GM12878 (cell line): ENCODE results near the gene ALDH1A3. TPM values are rescaled to one million over a fixed set of nuclear protein-coding genes. Genes with fewer than 3 reads are reported as not detected.

Experiments
- ATAC-seq: fragments of 200-7000 bp; cut with Tn5 transposase; 3 replicates; pipeline ENCODE4 v1.9.1; 2020; ENCODE audit warnings: mild to moderate bottlenecking, moderate library complexity
- BruUV-seq: library from RNA; stranded (reverse); fragments of 400-500 nt; replicated peaks from 2 replicates; lab custom pipeline; 2021; lab: Mats Ljungman, UMichigan
- CTCF ChIA-PET: fragments of 300-600 bp; sonication (Branson Sonifier 250); formaldehyde crosslinking; extraction: SDS; loops from one replicate; lab custom pipeline; 2021; ENCODE audit warnings: inconsistent platforms; lab: Yijun Ruan, JAX
- POLR2A ChIA-PET: fragments of 350-600 bp; formaldehyde crosslinking; extraction: SDS; loops from one replicate; lab custom pipeline; 2021; ENCODE audit warnings: inconsistent platforms; lab: Charles Lee
- RAD21 ChIA-PET: fragments of 300-600 bp; sonication (Branson Sonifier 250); formaldehyde crosslinking; loops from one replicate; lab custom pipeline; 2023; ENCODE audit warnings: antibody characterized with exemption; ENCODE audit not compliant: unreplicated experiment; lab: Charles Lee
- SMC1A ChIA-PET: fragments of 300-600 bp; sonication (Branson Sonifier 250); formaldehyde crosslinking; loops from one replicate; lab custom pipeline; 2023; ENCODE audit not compliant: unreplicated experiment, uncharacterized antibody; lab: Charles Lee
- DNase-seq: peaks from one replicate; pipeline ENCODE4 v3.0.0-alpha.2; 2011; ENCODE audit warnings: low read depth, low spot score
- FAIRE-seq: peaks from 3 replicates; lab custom pipeline; 2011; peaks lifted over from hg19 to GRCh38; lab: Jason Lieb, UNC
- H2AFZ ChIP-seq: 2 replicates; pipeline ENCODE4 v1.6.0; 2011; ENCODE audit warnings: low read depth, low read length, control low read depth; ENCODE audit not compliant: control insufficient read depth
- H3K27ac ChIP-seq: 2 replicates; pipeline ENCODE4 v1.5.1; 2011; ENCODE audit warnings: control low read depth; ENCODE audit not compliant: control insufficient read depth, insufficient read depth
- H3K27me3 ChIP-seq, 2 experiments: replicated peaks in 1 of 2; 2 replicates each; pipeline versions ENCODE4 v1.6.0 to v1.6.1; 2011; ENCODE audit warnings: low read length in 1 of 2; ENCODE audit not compliant: control insufficient read depth in 2 of 2, insufficient read depth in 2 of 2
- H3K36me3 ChIP-seq, 2 experiments: 2 replicates each; pipeline ENCODE4 v1.5.1; 2011; ENCODE audit warnings: low read length in 1 of 2; ENCODE audit not compliant: control insufficient read depth in 2 of 2, insufficient read depth in 2 of 2
- H3K4me1 ChIP-seq: 2 replicates; pipeline ENCODE4 v1.6.1; 2011; ENCODE audit warnings: mild to moderate bottlenecking, low read length, moderate library complexity, mixed read lengths; ENCODE audit not compliant: control insufficient read depth, insufficient read depth
- H3K4me2 ChIP-seq: 2 replicates; pipeline ENCODE4 v1.6.0; 2011; ENCODE audit warnings: control low read depth; ENCODE audit not compliant: control insufficient read depth, insufficient read depth
- H3K4me3 ChIP-seq: fragments of 200-600 bp; sonication (generic); 2 replicates; pipeline ENCODE4 v1.5.1; 2016
- H3K79me2 ChIP-seq: 2 replicates; pipeline ENCODE4 v1.6.0; 2011; ENCODE audit warnings: low read length; ENCODE audit not compliant: control insufficient read depth, insufficient read depth
- H3K9ac ChIP-seq: 2 replicates; pipeline ENCODE4 v1.8.0; 2011; ENCODE audit warnings: low read length, control low read depth, mixed read lengths; ENCODE audit not compliant: control insufficient read depth, insufficient read depth
- H3K9me3 ChIP-seq: replicated peaks from 3 replicates; pipeline ENCODE4 v1.5.1; 2011; ENCODE audit warnings: mild to moderate bottlenecking, low read length; ENCODE audit not compliant: control insufficient read depth, insufficient read depth
- H4K20me1 ChIP-seq: 2 replicates; pipeline ENCODE4 v1.6.0; 2011; ENCODE audit not compliant: control insufficient read depth, insufficient read depth
- CUX1 ChIP-seq: IDR thresholded peaks from 2 replicates; pipeline ENCODE4 v1.6.1; 2012; ENCODE audit warnings: improper control_type of control experiment, low read depth, low read length; ENCODE audit not compliant: insufficient replicate concordance
- FOXK2 ChIP-seq: fragments of 450-650 bp; IDR thresholded peaks from 2 replicates; pipeline ENCODE4 v1.6.1; 2017; ENCODE audit warnings: mild to moderate bottlenecking, moderate library complexity
- FOXM1 ChIP-seq: IDR thresholded peaks from 2 replicates; pipeline ENCODE4 v1.6.1; 2012; ENCODE audit warnings: low read depth, mild to moderate bottlenecking, inconsistent platforms, low read length, moderate library complexity
- MYC ChIP-seq: IDR thresholded peaks from 2 replicates; pipeline ENCODE4 v1.6.1; 2011; ENCODE audit warnings: mild to moderate bottlenecking, low read length, moderate library complexity, inconsistent platforms; ENCODE audit not compliant: insufficient read depth, insufficient replicate concordance, insufficient read length, severe bottlenecking
- SRF ChIP-seq, 2 experiments: IDR thresholded peaks; 2 replicates each; pipeline ENCODE4 v1.6.1; 2011; ENCODE audit warnings: low read depth in 2 of 2, low read length in 2 of 2, mild to moderate bottlenecking in 1 of 2, moderate library complexity in 1 of 2
- SUZ12 ChIP-seq: fragments of 200-600 bp; sonication (generic); IDR thresholded peaks from one replicate; pipeline ENCODE4 v1.6.1; 2018; ENCODE audit warnings: antibody characterized with exemption, mild to moderate bottlenecking; ENCODE audit not compliant: unreplicated experiment
- WGBS: methylation state at CpG from one replicate; pipeline ENCODE4 v1.1.6; 2016; ENCODE audit warnings: low lambda C conversion rate; ENCODE audit not compliant: insufficient replicate concordance, insufficient coverage; ENCODE audit errors: missing lambda C conversion rate; 5-methylcytosine and 5-hydroxymethylcytosine counted together
- in situ Hi-C: fragments of 300-500 bp; cut with MboI; formaldehyde crosslinking; loops from 9 replicates; pipeline ENCODE4 v1.14.3; 2018; ENCODE audit warnings: mixed read lengths
- intact Hi-C: fragments of 100-400 bp; cut with micrococcal nuclease; formaldehyde crosslinking; loops from one replicate; pipeline ENCODE4 v1.14.2; 2022; ENCODE audit not compliant: unreplicated experiment
- polyA plus RNA-seq, 11 experiments: library from polyadenylated mRNA; depleted of rRNA in 4 of 11; unstranded in 6 of 11; stranded (reverse) in 5 of 11; fragments of >200 nt; fragmentation: Nextera tagmentation in 4 of 11; fragmentation: Illumina TruSeq in 1 of 11; extraction: Ambion mirVana in 4 of 11; extraction: Trizol in 1 of 11; gene quantifications; 1 replicate in 1 of 11; 2 replicates in 10 of 11; pipeline versions ENCODE4 v1.2.1 to v1.2.3, GENCODE V29; 2011 to 2016; ENCODE audit warnings: inconsistent platforms in 2 of 11, missing spikeins in 2 of 11, low read depth in 1 of 11
- total RNA-seq, 4 experiments: library from RNA; depleted of rRNA in 3 of 4; stranded (reverse); fragments of >200 nt in 3 of 4; fragmentation: Illumina TruSeq in 1 of 4; extraction: Trizol in 1 of 4; gene quantifications; 2 replicates each; pipeline versions ENCODE4 v1.2.1 to v1.2.3, GENCODE V29; 2013 to 2021
- TF ChIP-seq, protein P1 (sequence below): IDR thresholded peaks from 2 replicates; pipeline ENCODE4 v1.6.1; 2011; ENCODE audit warnings: borderline replicate concordance, low read depth, mild to moderate bottlenecking, moderate library complexity, low read length; ENCODE audit not compliant: insufficient read depth, poor library complexity, severe bottlenecking

The ALDH1A3 gene
- total and polyA plus RNA-seq, 10 of the 15 experiments (the other 5 are each of a cell fraction or from before 2014, with no cell fraction given) = 0.06 to 0.69 (median 0.18) TPM

DNA sequence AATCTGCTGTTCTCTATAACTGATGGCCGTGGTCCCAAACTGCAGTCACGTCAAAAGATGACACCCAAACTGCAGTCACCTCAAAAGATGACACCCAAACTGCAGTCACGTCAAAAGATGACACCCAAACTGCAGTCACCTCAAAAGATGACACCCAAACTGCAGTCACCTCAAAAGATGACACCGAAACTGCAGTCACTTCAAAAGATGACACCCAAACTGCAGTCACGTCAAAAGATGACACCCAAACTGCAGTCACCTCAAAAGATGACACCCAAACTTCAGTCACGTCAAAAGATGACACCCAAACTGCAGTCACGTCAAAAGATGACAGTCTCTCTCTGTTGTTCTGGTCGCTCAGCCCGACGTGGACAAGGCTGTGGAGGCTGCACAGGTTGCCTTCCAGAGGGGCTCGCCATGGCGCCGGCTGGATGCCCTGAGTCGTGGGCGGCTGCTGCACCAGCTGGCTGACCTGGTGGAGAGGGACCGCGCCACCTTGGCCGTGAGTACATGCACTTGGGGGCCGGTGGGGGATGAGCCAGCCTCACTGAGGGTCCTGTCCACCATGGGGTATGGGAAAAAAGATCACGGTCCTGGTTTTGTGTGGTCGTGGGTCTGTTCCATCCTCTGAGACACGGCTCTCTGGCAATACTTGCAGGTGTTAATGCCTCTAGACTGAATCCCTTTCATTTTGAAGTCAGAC is 7.7 kb downstream of the ALDH1A3 start (continued):
- TF ChIP-seq, protein P1, sequence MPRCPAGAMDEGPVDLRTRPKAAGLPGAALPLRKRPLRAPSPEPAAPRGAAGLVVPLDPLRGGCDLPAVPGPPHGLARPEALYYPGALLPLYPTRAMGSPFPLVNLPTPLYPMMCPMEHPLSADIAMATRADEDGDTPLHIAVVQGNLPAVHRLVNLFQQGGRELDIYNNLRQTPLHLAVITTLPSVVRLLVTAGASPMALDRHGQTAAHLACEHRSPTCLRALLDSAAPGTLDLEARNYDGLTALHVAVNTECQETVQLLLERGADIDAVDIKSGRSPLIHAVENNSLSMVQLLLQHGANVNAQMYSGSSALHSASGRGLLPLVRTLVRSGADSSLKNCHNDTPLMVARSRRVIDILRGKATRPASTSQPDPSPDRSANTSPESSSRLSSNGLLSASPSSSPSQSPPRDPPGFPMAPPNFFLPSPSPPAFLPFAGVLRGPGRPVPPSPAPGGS = no peak
- TF ChIP-seq SRF (IDR thresholded peaks at IDR 0.05; ENCODE audit: low read depth in 2 of 2, low read length in 2 of 2) = no peak
- no peak for TF ChIP-seq FOXM1

DNA sequence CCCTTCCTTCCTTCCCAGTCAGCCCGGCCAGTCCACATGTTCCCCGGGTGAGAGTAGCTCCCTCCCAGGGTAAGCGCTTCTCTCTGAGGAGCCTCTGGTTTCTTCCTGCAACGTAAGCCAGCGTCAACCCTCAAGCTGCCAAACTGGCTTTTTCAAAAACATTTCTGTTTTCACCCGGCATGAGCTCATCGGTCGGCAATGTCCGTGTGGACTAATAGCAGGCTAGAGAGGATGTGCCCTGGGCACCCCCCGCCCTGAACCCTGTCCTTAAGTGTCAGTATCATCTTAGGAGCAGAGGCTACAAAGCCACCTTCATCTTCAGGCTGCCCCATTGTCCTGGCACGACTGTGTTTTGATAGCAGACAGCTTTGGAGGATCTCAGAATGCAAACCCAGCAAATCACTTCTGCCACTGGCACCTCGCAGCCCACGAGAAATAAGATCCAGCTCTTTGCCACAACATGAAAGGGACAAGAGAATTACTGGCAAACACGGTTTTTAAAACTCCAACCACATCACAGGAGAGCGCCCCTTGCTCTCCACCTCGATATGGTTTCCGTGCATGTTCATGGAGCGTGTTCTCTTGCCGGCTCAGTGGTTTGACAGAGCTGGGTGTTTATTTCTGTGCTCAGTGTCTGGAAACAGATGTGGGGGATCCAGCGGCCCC is 9.9 kb downstream of the ALDH1A3 start:
- H3K9me3 ChIP-seq = no peaks in the 10 kb centered on the region
- H4K20me1 ChIP-seq = no peaks in the 10 kb centered on the region
- H3K79me2 ChIP-seq = no peaks in the 10 kb centered on the region
- H3K4me1 ChIP-seq = no peaks in the 10 kb centered on the region
- H3K9ac ChIP-seq = no peak overlapping the region
- TF ChIP-seq FOXK2 = no peak
- no peak for TF ChIP-seq MYC
- TF ChIP-seq SUZ12 = no peak
- TF ChIP-seq CUX1 = no peak
- CTCF ChIA-PET = interaction anchor here (1.5 kb wide), 1 partner anchor 17 kb away, joined by 4 read pairs; no protein-coding TSS in a partner anchor
- no peak overlapping the region for H2AFZ ChIP-seq
- POLR2A ChIA-PET = no interaction called here
- no peak for DNase-seq
- SMC1A ChIA-PET = no interaction called here
- no peaks in the 10 kb centered on the region for H3K36me3 ChIP-seq
- no peak for FAIRE-seq
- no TSS peak for BruUV-seq
- in situ Hi-C loops (no loop called here), intact Hi-C loops (no loop called here)
- ATAC-seq = no peak
- RAD21 ChIA-PET = interaction anchor here (1.4 kb wide), 1 partner anchor 28 kb away, joined by 3 read pairs; no protein-coding TSS in a partner anchor
- 18% methylated on average over 20 of the region's 20 CpGs for WGBS
- H3K4me3 ChIP-seq = no peak overlapping the region
- no peak overlapping the region for H3K27ac ChIP-seq
- H3K4me2 ChIP-seq = no peak overlapping the region
- H3K27me3 ChIP-seq = peaks cover 15 to 16% of the 10 kb centered on the region in 2 experiments
